ENCODE data around the gene FTL. TPM values are rescaled to one million over a fixed set of nuclear protein-coding genes. Genes with fewer than 3 reads are reported as not detected.
"Not testable (repeated sequence)": the region's sequence is repeated elsewhere in the genome, so short reads cannot be mapped to it uniquely, and the experiment has no call there.

Gene FTL
- total RNA-seq, 2 donors from 2014 or later: 1,784 to 3,181 TPM

DNA sequence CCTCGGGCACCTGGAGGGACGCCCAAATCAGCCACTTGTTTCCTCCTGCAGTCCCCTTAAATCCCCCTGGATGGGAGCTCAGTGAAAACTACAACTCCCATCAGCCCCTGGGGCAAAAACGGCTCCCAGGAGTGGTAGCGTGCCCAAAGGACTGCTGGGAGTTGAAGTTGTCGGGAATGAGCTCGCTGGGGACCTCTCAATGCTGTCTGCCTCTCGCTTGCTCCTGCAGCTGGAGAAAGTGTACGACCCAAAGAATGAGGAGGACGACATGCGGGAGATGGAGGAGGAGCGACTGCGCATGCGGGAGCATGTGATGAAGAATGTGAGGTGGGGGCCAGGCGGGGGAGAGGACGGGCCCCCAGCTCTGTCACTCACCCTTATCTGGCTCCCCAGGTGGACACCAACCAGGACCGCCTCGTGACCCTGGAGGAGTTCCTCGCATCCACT is 46.3 kb upstream of the FTL start:
- Histone ChIP-seq H3K9me3 (ENCODE audit: control insufficient read depth, low read length) (no peaks in the 10 kb centered on the region), H3K4me3 (ENCODE audit: low read length) (no peak overlapping the region), H3K4me1 (ENCODE audit: control insufficient read depth, insufficient read depth, low read length) (no peaks in the 10 kb centered on the region), H3K27ac (ENCODE audit: low read depth, low read length) (no peak overlapping the region), H3K9ac (ENCODE audit: extremely low read depth, low read length, poor library complexity, severe bottlenecking) (no peak overlapping the region), H3K27me3 (ENCODE audit: control insufficient read depth, insufficient read depth, low read length, poor library complexity, severe bottlenecking) (no peaks in the 10 kb centered on the region), H3K36me3 (ENCODE audit: control insufficient read depth, insufficient read depth, low read length) (peaks cover 33% of the 10 kb centered on the region)
- peaks cover 54% of the 10 kb centered on the region for H3K36me3 Mint-ChIP-seq (ENCODE audit: low read depth)
- peak; percentile 90 for DNase-seq
- no peaks in the 10 kb centered on the region for H3K9me3 Mint-ChIP-seq
- H3K4me1 Mint-ChIP-seq: no peaks in the 10 kb centered on the region
- peak overlapping the region; percentile 61 for H3K27ac Mint-ChIP-seq
- no peaks in the 10 kb centered on the region for H3K27me3 Mint-ChIP-seq (ENCODE audit: insufficient read depth)
- 78 to 86% methylated on average over 14 to 18 of the region's 18 CpGs for WGBS, 2 experiments (ENCODE audit: insufficient coverage in 1 of 2, insufficient read length in 1 of 2)
- TF ChIP-seq, protein P1, sequence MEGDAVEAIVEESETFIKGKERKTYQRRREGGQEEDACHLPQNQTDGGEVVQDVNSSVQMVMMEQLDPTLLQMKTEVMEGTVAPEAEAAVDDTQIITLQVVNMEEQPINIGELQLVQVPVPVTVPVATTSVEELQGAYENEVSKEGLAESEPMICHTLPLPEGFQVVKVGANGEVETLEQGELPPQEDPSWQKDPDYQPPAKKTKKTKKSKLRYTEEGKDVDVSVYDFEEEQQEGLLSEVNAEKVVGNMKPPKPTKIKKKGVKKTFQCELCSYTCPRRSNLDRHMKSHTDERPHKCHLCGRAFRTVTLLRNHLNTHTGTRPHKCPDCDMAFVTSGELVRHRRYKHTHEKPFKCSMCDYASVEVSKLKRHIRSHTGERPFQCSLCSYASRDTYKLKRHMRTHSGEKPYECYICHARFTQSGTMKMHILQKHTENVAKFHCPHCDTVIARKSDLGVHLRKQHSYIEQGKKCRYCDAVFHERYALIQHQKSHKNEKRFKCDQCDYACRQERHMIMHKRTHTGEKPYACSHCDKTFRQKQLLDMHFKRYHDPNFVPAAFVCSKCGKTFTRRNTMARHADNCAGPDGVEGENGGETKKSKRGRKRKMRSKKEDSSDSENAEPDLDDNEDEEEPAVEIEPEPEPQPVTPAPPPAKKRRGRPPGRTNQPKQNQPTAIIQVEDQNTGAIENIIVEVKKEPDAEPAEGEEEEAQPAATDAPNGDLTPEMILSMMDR (conservative IDR thresholded peaks at IDR 0.05): no peak
- no peak overlapping the region for H3K4me3 Mint-ChIP-seq

DNA sequence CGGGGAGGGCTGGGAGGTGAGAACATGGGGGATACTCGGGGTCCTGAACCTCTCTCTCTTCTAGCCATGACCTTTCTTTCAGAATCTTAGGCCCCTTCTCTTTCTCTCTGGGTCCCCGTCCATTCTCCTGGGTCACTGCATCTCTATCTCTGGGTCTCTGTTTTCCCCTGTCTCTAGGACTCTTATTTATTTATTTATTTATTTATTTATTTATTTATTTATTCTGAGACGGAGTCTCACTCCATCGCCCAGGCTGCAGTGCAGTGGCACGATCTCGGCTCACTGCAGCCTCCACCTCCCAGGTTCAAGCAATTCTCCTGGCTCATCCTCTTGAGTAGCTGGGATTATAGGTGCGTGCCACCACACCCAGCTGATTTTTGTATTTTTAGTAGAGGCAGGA is 45.8 kb upstream of the FTL start:
- H3K27me3 ChIP-seq (ENCODE audit: control insufficient read depth, insufficient read depth, low read length, poor library complexity, severe bottlenecking); DNase-seq; H3K4me3 Mint-ChIP-seq; H3K9me3 Mint-ChIP-seq; H3K27me3 Mint-ChIP-seq (ENCODE audit: insufficient read depth); H3K27ac ChIP-seq (ENCODE audit: low read depth, low read length); H3K4me1 ChIP-seq (ENCODE audit: control insufficient read depth, insufficient read depth, low read length); H3K4me3 ChIP-seq (ENCODE audit: low read length); H3K9me3 ChIP-seq (ENCODE audit: control insufficient read depth, low read length); H3K9ac ChIP-seq (ENCODE audit: extremely low read depth, low read length, poor library complexity, severe bottlenecking); H3K4me1 Mint-ChIP-seq; H3K27ac Mint-ChIP-seq: not testable (repeated sequence)
- peaks cover 51% of the 10 kb centered on the region for H3K36me3 Mint-ChIP-seq (ENCODE audit: low read depth)
- H3K36me3 ChIP-seq (ENCODE audit: control insufficient read depth, insufficient read depth, low read length): peaks cover 28% of the 10 kb centered on the region
- 94% methylated on average over 6 to 8 of the region's 8 CpGs for WGBS, 2 experiments (ENCODE audit: insufficient coverage in 1 of 2, insufficient read length in 1 of 2)

GRCh38 chr19:48920949-48921348 is 44.2 kb upstream of the FTL start:
- TF ChIP-seq, protein P1 (conservative IDR thresholded peaks at IDR 0.05): no peak
- WGBS, 2 experiments (ENCODE audit: insufficient coverage in 1 of 2, insufficient read length in 1 of 2): 85 to 87% methylated on average over 9 to 10 of the region's 10 CpGs
- Histone ChIP-seq H3K9ac (ENCODE audit: extremely low read depth, low read length, poor library complexity, severe bottlenecking) (no peak overlapping the region), H3K27me3 (ENCODE audit: control insufficient read depth, insufficient read depth, low read length, poor library complexity, severe bottlenecking) (no peaks in the 10 kb centered on the region), H3K27ac (ENCODE audit: low read depth, low read length) (no peak overlapping the region), H3K4me1 (ENCODE audit: control insufficient read depth, insufficient read depth, low read length) (no peaks in the 10 kb centered on the region), H3K4me3 (ENCODE audit: low read length) (no peak overlapping the region), H3K36me3 (ENCODE audit: control insufficient read depth, insufficient read depth, low read length) (peaks cover 18% of the 10 kb centered on the region), H3K9me3 (ENCODE audit: control insufficient read depth, low read length) (no peaks in the 10 kb centered on the region)
- Mint-ChIP-seq H3K27me3 (ENCODE audit: insufficient read depth) (no peaks in the 10 kb centered on the region), H3K36me3 (ENCODE audit: low read depth) (peaks cover 42% of the 10 kb centered on the region), H3K4me1 (no peaks in the 10 kb centered on the region), H3K4me3 (no peak overlapping the region), H3K9me3 (no peaks in the 10 kb centered on the region), H3K27ac (no peak overlapping the region)
- DNase-seq: no peak

Measured in endodermal cell (in vitro differentiated cells).